HG03342 (cell line): ENCODE data around the gene SLC5A8.

ENCODE experiments used
- ATAC-seq: cut with Tn5 transposase; IDR thresholded peaks from one replicate; pipeline ENCODE4 v1.9.1; 2021; ENCODE audit warnings: mild to moderate bottlenecking, moderate library complexity; ENCODE audit not compliant: unreplicated experiment

Gene SLC5A8, protein sequence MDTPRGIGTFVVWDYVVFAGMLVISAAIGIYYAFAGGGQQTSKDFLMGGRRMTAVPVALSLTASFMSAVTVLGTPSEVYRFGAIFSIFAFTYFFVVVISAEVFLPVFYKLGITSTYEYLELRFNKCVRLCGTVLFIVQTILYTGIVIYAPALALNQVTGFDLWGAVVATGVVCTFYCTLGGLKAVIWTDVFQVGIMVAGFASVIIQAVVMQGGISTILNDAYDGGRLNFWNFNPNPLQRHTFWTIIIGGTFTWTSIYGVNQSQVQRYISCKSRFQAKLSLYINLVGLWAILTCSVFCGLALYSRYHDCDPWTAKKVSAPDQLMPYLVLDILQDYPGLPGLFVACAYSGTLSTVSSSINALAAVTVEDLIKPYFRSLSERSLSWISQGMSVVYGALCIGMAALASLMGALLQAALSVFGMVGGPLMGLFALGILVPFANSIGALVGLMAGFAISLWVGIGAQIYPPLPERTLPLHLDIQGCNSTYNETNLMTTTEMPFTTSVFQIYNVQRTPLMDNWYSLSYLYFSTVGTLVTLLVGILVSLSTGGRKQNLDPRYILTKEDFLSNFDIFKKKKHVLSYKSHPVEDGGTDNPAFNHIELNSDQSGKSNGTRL

DNA sequence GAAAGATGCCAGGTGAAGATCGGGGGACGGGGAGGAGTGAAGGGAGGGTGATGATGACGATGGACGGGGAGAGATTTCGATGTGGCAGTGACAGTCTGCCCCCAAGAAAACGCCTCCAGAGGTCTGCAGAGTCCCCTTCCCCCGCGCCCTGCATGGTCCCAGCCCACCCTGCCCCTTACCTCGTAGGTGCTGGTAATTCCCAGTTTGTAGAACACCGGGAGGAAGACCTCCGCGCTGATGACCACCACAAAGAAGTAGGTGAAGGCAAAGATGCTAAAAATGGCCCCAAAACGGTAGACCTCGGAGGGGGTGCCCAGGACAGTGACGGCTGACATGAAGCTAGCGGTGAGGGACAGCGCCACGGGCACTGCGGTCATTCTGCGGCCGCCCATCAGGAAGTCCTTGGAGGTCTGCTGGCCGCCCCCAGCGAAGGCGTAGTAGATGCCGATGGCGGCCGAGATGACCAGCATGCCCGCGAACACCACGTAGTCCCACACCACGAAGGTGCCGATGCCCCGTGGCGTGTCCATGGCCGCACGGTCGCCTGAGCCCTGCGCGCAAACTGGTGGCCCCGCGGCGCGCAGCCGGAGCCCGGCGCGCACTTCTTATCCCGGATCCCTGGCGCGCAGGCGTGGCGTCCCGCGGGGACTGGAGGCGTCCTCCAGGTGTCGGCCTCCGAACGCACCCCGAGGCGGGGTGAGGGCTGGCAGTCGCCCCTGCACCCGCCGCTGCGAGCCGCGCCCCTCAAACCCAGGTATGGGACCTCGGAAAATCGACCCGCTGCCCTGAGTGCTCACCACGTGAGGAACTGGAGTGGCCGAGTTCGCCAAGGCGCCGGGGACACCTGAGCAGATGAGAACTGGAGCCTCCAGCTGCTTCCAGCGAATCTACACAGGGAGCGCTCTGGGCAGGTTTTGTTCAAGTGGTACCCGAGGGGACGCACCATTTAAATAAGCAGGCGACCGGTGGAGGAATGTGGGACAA is at the start of gene SLC5A8:
SLC5A8 (minus strand) TSS at position 920 of the 984 bp plus-strand sequence; CDS start at position 530, 390 bp downstream.
- no peak for ATAC-seq

DNA sequence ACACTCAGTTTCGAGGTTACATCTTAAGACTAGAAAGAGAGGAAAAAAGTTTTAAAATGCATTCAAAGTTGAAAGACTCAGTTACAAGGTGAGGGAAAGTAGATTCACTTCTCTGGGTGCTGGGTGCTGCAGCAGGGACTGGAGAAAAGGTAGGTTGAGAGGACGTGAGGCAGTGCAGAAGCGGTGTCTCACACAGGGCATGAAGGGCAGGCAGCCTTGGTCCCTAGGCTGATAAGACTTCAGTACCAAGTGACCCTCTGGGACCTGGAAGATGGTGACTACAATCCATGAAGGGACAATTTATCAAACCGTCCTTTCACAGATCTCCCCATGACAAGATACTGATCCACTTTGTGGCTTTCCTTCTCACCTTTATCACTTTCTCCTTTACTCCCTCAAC is 47.3 kb upstream of the SLC5A8 start:
- no peak for ATAC-seq

DNA sequence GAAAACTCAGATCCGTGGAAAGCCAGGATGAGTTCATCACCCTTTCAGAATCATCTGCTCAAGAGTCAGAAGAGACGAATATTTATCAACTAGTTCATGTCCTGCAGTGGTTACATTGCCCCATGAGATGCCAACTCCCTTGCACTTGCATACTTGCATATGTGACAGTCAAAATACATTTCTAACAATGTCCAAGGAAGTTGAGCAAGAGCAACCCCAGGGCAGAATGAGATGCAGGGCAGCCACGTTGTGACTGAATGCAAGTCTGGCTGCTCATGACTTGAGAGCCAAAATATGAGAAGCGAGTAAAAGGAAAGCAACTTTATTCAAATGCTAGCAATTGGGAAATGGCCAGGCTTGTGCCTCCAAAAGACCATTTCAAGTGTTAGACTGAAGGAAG is 46.2 kb upstream of the SLC5A8 start:
- no peak for ATAC-seq

DNA sequence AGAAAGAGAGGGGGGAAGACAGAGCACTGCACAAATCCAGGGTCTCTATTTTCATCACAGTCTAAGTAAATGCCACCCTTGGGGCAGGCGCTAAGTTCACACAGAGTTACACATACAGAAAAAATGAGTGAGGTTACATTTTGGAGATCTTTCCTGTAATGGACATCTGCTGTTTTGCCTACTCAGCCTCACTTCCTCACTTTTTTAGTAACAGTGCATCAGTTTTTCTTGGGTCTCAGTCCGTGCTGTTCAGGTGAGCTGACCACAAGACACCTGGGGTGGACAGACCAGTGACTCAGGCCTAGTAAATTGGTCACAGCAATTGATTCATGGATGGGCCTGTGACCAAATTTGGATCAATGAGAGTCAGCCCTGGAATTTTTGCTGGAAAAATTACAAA is 33.6 kb upstream of the SLC5A8 start:
- ATAC-seq = no peak

DNA sequence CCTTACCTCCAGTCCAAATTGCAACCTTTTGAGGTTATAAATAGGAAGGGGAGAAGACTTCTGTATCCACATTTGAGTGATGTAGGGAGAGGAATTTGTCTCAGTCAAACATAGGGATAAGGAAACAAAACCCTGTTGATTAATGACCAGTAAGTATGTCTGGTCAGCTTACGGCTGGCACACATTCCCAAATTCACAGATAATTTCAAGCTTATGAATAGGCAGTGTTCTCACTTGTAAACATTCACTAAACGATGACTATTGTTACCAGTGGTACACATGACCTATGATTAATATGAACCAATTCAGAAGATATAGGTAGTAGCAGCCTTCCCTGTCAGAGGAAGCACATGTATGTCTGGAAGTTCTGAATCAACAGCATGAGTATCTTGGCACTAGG is 33.0 kb upstream of the SLC5A8 start:
- no peak for ATAC-seq

DNA sequence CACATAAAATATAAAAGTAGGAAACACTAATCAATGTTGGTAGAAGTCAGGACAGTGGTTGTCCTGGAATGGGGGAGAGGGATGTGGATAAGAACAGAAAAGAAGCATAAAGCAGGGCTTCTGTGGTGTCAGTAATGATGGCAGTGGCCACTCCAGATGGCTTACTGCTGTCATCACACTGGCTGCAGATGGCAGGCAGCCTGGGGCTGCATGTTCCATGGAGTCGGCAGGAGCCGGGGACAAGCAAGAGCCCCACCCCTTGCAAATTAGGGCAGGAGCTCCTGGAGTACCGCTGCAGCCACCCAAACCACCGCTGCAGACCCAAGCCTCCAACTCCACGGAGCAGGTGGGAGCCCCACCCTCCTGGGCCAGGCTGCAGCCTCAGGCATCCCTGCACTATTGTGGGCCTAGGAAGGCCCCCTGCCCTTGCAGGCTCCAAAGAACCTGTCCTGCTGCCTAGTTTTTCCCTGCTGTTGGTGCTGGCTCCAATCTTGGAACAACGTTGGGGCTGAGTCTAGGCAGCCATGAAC is 28.8 kb upstream of the SLC5A8 start:
- ATAC-seq = no peak

DNA sequence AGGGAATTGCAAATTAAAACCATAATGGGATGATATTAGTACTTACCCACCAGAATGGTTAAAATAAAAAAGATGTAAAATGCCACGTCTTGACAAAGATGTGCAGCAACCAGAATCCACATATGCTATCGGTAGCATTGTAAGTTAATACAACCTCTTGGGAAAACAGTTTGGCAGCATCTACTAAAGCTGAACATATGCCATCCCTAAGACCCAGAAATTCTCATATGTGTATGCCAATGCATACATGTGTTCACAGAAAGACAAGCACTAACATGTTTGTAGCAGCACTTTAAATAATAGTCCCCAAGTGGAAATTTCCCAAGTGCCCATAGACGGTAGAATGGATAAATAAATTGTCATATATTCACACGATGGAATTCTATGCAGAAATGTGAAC is 28.3 kb upstream of the SLC5A8 start:
- no peak for ATAC-seq

DNA sequence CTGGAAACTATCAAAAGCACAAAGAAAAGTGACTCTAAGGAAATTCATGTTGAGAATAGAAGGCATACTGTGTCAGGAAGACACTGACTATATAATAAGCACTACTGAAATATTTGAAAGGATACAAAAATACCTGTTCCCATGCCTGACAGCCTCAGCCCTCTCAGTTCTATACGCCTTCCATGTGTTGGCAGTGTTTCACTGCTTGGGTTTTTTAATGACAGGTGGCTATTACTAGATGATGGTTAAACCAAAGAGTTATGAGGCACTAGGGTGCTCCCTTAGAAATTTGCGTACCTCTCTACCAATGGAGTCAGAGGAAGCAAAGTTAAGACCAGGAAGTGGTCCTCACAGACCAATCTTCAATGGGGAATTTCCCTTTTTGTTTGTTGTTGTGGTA is 25.6 kb upstream of the SLC5A8 start:
- ATAC-seq = no peak

DNA sequence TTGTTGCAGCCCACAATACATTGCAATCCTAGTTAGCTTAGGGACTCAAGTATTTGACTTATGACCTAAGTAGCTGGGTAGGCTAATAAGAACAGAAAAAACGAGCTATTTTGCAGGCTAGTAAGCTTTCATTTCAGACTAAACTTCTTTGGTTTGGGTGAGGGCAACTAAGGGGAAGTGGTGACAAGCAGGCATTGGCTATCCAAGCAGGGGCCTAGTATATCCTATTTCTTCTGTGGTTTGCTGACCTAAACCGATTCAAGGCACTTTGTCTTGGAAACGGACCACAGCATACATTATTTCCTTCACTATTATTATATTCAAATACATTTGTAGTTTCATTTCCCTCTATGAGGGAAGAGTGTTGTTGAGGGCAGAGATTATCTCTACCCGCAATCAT is 21.6 kb upstream of the SLC5A8 start:
- no peak for ATAC-seq

DNA sequence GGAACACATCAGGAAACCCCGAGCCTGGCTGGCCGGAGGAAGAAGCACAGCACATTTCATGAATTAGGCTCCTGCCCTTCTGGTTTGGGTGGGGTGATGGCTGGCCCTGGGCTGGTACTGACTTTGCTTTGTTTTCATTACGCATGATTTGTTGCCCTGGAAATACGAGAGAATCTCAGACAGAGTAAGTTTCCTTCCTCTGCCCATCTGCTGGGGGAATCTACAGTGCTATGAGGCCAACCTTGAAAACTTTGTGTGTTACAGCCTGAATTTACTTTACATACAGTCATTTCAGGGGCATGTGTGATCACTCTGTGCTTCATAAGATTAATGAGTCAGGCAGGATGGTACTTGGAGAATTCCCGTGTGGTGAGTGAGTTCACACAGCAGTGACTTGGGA is 20.5 kb upstream of the SLC5A8 start:
- ATAC-seq = no peak

DNA sequence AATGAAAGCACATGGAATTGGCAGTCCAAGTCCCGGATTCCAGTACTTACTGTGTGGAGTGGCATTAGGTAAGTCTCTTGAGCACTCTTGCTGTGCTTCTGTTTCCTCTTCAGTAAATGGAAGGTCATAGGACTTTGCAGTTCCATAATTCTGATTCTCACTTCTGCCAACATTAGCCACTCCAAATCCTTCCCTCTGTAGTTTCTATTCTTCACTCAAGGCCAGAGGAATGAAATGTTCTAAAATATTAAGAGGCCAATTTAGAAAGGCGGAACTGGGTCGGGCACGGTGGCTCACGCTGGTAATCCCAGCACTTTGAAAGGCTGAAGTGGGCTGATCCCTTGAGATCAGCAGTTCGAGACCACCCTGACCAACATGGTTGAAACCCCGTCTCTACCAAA is 19.8 kb upstream of the SLC5A8 start:
- no peak for ATAC-seq

DNA sequence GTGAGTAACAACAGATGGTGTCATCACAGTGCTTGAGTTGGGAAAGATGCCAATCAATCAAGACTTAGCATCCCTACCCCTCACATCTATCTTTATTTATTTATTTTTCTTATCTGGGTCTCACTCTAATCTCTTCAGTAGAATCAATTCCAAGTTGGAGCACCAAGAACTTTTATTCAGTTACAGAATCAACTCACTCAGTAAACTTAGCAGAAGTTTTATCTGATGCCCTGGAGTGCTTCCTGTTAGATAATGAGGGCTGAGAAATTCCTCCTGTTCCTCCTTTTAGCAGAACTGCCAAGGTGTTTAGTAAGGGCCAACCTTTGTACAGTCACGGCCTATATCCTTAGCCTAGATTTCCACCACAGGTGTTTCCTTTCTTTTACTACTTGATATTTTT is 11.3 kb upstream of the SLC5A8 start:
- no peak for ATAC-seq

DNA sequence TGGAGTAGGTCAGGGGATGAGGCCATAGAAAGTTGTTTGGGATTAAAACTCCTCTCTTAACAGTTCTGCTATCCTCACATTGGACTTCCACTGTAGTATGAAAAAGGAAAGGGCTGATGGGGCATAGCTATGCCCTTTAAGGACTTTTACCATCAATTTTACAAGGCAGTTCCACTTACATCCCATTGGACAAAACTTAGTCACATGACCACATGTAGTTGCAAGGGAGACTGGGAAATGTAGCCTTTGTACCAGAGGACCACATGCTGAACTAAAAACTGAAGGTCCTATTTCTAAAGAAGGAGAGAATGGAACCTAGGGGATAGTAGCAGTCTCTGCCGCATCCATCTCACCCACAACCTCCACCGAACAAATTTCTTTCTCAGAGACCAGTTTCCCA is 6.8 kb upstream of the SLC5A8 start:
- ATAC-seq = no peak

DNA sequence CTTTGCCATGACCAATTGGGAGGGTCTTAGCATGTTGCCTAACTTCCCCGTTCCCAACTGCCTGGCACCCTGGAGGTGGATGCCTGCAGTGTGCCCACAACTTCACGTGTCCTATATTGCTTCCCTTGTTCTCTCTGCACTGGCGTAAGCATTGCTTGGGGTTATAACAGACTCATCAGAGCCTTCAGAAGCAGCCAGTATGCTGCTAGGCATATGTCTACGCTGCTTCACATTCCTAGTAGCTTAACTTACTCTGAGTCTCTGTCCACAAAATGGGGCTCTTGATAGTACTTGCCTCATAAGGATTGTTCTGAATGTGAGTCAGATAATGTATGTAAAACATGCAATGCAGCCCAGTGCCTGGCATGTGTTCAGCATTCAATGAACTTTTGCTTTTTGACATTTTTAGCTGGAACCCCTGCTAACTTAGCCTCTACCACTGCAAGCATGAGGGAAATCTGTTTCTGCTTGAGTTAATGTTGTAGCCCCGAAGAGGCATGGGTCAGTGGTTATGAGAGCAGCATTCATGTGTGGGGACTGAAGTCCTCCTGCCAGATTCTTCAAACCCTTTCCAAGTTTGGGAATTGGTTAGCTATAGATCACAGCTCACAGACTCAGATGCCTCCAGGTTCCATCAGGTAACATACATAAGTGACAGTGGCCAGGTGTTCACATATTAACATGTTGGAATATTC is 2.8 kb downstream of the SLC5A8 start:
- no peak for ATAC-seq

DNA sequence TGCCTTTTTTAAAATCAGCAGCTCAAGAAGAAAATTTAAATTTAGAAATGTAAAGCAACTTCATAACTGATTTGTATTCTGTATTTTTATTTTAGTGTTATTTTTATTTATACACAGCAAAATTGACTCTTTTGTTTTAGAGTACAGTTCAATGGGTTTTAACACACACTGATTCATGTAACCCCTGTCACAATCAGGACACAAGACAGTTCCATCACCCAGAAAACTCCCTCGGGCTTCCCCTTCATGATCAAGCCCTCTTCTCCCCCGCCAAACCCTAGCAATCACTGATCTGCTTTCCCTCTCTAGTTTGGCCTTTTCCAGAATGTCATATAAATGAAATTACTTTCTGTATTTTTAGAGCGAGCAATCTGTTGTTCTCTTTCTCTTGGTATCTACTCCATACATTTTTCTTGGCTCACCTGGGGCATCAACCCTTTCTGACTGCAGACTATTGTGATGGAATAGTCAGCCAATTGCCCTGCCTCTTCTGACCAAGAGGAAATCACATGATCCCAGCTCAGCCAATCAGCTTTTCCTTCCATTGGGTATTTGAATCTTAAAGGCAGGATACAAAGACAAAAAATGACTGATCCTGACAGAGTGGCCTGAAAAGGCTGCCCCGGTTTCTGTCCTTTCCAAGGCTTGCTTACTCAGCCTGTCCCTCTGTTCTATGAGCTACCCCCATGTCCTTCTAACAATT is 5.3 kb downstream of the SLC5A8 start:
- ATAC-seq = no peak

DNA sequence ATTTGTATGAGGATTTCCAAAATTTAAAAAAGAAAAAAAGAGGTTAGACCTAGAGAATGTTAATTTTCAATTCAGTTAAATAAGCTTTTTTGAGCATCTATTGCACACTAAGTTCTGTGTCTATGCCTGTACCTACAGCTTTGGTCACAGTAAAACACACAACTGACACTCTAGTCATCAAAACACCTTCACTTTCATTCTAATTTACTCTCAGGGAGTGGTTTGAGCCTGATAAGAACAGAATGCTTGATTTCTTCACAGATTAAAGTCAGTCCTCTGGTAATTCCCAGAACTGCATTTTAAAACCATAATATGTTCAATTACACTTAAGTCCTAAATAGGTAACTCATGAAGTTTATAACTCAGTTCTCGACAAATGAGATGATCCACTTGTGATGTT is 9.2 kb downstream of the SLC5A8 start:
- ATAC-seq = no peak

DNA sequence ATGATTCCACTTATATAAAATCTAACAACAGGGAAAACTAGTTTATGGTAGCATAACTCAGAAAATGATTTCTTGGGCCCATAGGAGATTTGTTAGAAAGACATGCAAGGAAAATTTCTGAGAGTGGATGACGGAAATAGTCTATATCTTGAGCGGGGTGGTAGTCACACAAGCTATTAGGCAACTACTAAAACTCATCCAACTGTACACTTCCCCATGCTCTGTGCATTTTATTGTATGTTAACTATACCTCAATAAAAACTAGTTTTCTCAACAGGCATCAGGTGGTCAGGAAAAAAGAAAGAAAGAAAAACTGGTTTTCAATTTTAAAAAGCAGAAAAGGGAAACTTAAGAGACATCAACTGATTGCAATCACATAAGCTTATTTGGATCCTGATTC is 9.9 kb downstream of the SLC5A8 start:
- no peak for ATAC-seq

DNA sequence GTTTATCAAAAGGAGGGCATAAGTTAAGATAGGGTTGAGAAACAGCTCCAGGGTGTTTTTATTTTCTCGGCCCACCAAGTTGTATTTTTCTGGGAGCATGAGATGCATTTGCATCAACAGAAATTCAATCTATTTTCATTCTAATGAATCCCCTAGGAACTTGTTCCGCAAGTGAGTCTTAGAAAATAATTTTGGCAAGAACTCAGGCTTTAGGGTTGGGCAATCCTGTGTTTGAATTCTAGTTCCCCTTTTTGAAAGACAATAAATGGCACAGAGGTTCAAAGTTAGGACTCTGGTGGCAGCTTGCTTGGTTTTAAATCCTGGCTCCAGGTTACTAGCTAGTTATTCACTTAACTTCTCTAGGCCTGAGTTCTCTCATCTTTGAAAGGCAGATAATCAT is 23.7 kb downstream of the SLC5A8 start:
- ATAC-seq = no peak

DNA sequence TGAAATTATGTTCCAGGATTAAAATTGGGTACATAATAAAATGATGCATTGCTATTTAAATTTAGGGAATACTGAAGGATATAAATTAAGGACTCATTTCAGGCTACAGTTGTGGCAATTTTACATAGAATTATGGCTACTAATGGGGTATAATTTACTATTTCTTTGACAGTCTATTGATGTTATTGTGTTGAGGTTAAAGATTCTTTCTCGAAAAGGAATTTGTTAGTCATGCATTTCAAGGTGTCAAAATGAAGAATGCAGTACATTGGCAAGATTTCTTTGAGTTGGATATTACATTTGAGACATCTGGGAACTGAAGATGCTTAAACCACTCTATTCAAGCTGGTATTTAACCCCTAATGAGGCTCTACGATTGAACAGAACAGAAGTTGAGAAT is 28.3 kb downstream of the SLC5A8 start:
- no peak for ATAC-seq

DNA sequence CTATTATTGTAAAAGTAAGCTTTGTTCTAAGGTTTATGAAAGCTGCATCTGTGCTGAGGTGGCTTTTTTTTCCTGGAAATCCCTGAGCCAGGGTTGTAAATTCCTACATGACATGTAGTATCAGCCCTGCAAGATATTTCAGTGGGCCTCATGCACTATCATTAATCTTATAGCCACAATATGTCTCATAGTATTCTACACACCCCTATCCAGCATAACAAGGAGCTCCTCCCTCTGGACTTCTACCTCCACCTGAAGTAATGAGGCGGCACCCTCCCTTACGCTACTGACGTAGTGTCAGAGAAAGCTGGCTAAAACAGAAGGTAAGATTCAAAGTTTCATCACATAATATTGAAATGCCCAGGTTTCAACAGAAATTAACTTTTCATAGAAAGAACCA is 35.5 kb downstream of the SLC5A8 start:
- ATAC-seq = no peak
